Stimulated activated CD4-positive, alpha-beta T cell treated with anti-CD3 and anti-CD28 coated beads, Interleukin-1b, Interleukin-23, amount 100 ng/mL, for 1 hour (primary cell): ENCODE measurements around the gene ANO10.
"Not testable (repeated sequence)": the region's sequence is repeated elsewhere in the genome, so short reads cannot be mapped to it uniquely, and the experiment has no call there.

ENCODE experiments used
- DNase-seq, 2 donors: peaks; one replicate each; pipeline ENCODE4 v3.0.0-alpha.2; 2020; ENCODE audit warnings: low read depth in 2 of 2

ANO10 gene

GRCh38 chr3:43372809-43373559, 248.8 kb downstream of the ANO10 start:
- no peak for DNase-seq

GRCh38 chr3:43372007-43372740, 249.6 kb downstream of the ANO10 start:
- no peak for DNase-seq

- no peak for DNase-seq
Measured at GRCh38 chr3:43371494-43371893, 250.3 kb downstream of the ANO10 start.

GRCh38 chr3:43370293-43370980, 251.4 kb downstream of the ANO10 start:
- no peak for DNase-seq

GRCh38 chr3:43369404-43370292, 252.2 kb downstream of the ANO10 start:
- no peak for DNase-seq

- no peak for DNase-seq
Measured at GRCh38 chr3:43366885-43367284, 254.9 kb downstream of the ANO10 start.

- DNase-seq = no peak
Measured at GRCh38 chr3:43366481-43366880, 255.3 kb downstream of the ANO10 start.

GRCh38 chr3:43365601-43366305, 256.1 kb downstream of the ANO10 start:
- no peak for DNase-seq

GRCh38 chr3:43364926-43365325, 256.9 kb downstream of the ANO10 start:
- DNase-seq = no peak

GRCh38 chr3:43364494-43364893, 257.3 kb downstream of the ANO10 start:
- DNase-seq = no peak

- no peak for DNase-seq
Measured at GRCh38 chr3:43363621-43364266, 258.1 kb downstream of the ANO10 start.

GRCh38 chr3:43362961-43363360, 258.9 kb downstream of the ANO10 start:
- no peak for DNase-seq

GRCh38 chr3:43362183-43362582, 259.6 kb downstream of the ANO10 start:
- DNase-seq = no peak

- DNase-seq = no peak
Measured at GRCh38 chr3:43361077-43361476, 260.7 kb downstream of the ANO10 start.

GRCh38 chr3:43356033-43356432, 265.8 kb downstream of the ANO10 start:
- not testable (repeated sequence) for DNase-seq

- DNase-seq = no peak
Measured at GRCh38 chr3:43353923-43354670, 267.7 kb downstream of the ANO10 start.

GRCh38 chr3:43353393-43353792, 268.4 kb downstream of the ANO10 start:
- DNase-seq = no peak

GRCh38 chr3:43349716-43350115, 272.1 kb downstream of the ANO10 start:
- DNase-seq = no peak

GRCh38 chr3:43348852-43349574, 272.8 kb downstream of the ANO10 start:
- no peak for DNase-seq
